ENCODE data around the gene ERAP2.
"Not testable (repeated sequence)": the region's sequence is repeated elsewhere in the genome, so short reads cannot be mapped to it uniquely, and the experiment has no call there.

ERAP2 gene

DNA sequence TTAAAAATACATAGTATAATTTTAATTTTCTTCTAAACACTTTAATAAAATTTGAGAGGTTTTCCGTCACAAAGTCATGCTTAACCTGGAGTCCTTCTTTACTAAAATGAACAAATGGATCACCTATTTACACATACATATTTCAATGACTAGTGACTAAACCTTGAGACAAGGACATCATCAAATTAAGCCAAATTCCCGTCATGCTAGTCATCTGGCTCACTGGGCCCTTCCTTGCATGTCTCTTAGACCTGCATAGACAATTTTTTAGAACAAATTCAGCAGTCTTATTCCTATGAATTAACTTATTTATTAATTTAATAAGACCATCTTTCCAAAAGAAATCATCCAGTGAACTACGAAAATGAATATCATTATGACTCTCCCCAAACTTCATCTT is 26.6 kb downstream of the ERAP2 start:
- no peak for DNase-seq

DNA sequence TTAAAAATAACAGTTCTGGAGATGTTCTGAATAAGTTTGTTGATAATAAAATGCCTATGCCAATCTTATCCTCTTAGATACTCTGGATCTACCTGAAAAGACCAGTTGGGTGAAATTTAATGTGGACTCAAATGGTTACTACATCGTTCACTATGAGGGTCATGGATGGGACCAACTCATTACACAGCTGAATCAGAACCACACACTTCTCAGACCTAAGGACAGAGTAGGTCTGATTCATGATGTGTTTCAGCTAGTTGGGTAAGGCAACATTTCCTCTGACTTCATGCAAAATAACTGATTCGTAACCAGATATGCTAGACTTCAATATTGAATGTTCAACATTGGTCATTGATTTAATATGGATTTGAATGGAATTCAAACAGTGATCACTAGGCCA is 27.0 kb downstream of the ERAP2 start:
- no peak for DNase-seq

DNA sequence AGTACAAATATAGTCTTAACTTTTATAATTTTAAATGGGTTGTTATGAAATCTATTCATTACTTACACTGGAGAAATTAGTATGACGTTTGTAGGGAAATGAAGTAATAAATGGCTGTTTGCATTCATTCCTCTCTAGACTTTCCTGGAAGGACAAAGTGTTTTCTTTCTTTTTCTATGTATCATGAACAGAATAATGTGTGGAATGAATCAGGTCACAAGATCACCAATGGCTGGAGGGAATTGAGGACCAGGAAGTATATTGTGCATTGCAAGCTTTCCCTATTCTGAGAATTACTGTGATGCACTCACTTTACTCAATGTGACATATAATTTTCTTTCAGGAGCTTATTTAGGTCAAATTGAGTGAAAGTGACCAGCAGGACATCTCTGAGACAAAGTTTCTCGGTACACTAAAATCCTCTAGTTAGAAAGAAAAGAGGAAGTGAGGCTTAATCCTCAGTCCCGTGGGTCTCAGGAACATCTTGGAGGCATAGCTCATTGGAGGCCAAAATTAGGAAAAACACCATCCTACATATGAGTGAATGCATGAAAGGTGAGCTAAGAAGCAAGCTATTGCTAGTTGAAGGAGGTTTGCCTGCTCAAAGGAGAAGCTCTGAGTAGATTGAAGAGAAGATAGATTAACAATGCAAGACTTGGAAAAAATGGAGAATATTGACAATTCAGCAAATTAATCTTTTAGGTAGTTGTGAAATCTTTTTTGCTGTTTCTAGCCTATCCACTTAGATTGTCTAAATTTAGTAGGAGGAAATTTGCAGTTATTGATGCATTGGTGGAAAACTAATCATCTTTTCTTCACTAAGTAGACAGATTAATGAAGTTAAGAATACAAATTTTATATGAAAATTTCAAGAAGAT is 28.0 kb downstream of the ERAP2 start:
- no peak for DNase-seq

DNA sequence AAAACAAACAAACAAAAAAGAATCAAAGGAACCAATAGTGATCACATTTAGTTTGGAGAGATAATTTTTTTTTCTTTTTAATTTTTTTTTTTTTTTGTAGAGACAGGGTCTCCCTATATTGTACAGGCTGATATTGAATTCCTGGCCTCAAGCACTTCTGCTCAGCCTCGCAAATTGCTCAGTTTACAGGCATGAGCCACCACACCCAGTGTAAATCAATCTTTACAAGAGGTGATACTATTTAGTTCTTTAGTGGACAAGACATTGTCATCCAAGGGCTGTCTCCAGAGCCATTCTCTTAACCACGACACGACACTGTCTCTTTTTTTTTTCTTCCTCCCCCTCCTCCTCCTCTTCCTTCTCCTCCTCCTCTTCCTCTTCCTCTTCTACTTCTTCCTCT is 29.6 kb downstream of the ERAP2 start:
- DNase-seq: no peak

DNA sequence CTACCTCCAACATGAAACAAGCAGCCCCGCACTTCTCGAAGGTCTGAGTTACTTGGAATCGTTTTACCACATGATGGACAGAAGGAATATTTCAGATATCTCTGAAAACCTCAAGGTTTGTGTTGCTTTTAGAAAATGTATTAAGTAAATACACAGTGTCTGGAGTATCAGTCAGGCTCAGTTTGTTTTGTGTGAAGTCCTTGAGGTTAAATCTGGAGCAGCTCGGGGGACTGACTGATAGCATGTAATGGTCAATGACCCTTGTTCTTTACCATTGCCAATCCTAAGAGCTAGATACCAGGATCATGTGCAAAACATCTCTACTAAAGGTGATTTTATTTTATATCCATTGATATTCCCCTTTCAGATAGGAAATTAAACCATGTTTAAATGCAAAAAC is 32.7 kb downstream of the ERAP2 start:
- DNase-seq: no peak

DNA sequence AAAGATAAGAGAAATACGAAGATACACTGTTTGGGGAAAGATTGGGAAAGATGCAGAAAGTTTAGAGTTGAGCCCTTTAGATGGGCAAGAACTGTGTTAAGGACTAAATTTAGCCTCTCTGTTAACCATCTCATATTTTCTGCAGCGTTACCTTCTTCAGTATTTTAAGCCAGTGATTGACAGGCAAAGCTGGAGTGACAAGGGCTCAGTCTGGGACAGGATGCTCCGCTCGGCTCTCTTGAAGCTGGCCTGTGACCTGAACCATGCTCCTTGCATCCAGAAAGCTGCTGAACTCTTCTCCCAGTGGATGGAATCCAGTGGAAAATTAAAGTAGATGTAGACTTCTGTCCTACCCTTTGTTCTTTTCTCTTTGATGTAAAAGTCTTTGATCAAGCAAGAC is 33.1 kb downstream of the ERAP2 start:
- DNase-seq: no peak

DNA sequence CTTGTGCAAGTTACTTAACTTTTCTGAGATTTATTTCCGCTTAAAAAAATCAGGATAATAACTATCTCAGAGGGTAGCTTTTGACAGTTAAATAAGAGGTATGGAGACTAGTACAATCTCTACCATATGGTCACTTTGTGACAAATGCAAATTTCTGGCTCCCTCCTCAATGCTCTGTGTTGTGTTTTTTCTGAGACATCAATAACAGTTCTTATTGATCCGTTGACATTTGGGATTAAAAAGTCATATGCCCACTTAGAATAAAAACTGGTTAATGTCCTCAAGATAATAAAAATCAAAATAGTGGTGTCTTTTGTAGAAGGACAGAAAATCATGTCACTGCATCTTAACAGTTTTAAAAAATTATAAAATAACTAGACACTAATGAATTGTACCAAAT is 34.8 kb downstream of the ERAP2 start:
- DNase-seq: no peak

DNA sequence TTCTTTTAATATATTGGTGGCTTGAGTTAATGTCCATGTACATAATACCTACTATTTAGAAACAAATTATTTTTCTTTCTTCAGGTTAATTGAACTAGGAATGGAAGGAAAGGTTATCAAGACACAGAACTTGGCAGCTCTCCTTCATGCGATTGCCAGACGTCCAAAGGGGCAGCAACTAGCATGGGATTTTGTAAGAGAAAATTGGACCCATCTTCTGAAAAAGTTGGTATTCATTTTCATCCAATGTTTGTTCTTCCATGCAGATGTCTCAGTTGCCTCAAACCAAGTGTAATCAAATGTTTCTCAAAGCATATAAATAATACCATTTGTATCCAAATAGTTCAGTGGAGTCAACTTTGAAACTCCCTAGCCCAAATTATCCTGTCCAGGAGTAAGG is 36.9 kb downstream of the ERAP2 start:
- DNase-seq: no peak

DNA sequence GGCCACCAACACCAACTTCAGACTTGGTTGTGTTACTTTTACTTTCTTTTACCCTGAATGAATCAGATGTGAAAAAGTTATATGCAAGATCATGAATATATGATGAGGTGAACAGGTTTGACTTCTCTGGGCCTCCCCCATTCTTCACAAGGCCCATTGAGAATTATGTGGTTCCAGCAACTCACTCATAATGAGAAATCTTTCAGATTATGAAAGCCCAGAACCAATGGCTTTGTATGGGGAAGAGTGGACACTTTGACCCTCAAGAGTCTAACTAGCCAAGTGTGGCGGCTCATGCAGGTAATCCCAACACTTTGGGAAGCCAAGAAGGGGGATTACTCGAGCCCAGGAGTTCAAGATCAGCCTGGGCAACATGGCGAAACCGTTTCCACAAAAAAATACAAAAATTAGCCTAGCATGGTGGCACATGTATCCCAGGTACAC is 43.5 kb downstream of the ERAP2 start:
- no peak for DNase-seq

DNA sequence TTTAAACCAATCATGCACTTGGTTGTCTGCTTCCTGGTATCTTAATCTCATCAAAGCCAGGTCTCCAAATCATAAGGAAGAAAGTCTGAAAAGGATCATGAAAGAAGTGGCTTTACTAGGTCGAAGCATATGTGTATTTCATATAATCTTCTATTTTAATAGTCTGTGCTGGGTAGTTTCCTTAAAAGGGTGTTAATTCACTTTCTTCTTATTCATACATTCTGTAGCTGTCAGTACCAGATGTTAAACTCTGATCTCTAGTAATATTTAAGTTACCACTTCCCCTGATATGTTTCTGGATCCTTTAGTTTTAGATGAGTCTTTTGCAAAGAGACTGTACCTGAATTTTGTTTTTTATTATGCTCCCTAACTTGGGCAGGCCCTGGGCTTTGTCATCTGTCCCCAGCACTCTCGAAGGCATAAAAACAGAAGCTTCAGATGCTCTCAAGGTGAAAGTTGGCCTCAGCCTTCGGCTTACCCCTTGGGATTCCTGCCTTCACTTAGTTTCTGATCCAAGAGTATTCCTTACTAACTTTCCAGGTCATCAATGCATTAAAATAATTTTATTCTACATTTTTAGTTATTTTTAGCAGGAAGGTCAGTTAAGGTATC is 44.5 kb downstream of the ERAP2 start:
- no peak for DNase-seq

DNA sequence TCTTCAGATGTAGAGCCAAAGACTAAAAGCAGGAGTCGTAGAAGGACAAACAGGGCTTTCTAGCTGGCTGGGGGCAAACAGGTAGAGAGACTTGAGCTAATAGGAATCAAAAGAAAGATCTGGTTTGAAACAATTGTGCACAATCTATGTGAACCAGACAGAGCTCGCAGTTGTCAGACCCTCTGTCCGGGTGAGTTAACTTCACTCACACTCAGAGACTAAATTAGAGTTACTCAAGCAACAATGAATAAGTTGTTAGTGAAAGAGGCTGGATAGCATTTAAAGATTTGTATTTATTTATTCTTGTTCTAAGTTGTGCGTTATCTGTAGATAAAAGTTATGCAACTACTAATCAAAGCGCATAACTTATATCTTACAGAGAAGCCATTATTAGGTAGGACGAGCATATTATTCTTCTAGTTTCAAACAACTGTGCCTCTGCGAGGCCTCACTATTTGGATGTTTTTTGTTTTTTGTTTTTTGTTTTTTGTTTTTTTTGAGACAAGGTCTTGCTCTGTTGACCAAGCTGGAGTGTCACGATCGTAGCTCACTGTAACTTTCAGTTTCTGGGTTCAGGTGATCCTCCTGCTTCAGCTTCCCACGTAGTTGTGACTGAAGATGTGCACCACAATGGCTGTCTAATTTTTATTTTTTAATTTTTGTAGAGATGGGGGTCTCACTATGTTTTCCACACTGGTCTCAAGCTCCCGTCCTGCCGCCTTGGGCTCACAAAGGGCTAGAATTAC is 46.4 kb downstream of the ERAP2 start:
- peak; percentile 37 for DNase-seq

DNA sequence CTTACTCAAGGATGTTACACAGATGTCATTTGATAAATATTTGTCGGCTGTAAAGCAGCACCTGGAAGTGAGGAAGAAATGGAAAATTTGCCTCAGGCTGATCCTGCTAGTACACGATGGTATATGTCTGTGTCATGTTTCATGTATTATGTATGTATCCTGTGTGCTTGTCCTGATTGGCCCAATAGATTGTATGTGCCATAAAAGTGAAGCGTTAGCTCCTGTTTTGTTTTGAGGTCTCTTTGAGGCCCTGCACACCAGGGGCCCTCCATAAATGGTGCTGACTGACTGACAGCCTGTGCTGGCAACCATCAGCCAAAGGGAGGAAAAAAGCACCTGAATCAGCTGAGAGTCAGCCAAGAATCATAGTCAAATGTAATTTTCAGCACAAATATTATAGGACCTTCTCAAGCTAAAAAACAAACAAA is 47.7 kb downstream of the ERAP2 start:
- peak; percentile 50 for DNase-seq

DNA sequence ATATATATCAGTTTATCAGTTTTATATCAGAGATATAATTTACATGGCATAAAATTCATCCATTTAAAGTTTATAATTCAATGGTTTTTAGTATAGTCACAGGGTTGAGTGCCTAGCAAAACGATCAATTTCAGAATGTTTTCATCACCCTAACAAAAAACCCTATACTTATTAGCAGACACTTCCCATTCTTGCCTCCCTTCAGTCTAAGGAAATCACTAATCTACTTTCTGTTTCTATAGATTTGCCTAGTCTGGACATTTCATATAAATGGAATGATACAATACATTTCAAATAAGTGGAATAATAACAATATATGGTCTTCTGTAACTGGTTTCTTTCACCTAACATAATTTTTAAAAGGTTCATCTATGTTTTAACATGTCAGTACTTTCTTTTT is 50.0 kb downstream of the ERAP2 start:
- DNase-seq: no peak

DNA sequence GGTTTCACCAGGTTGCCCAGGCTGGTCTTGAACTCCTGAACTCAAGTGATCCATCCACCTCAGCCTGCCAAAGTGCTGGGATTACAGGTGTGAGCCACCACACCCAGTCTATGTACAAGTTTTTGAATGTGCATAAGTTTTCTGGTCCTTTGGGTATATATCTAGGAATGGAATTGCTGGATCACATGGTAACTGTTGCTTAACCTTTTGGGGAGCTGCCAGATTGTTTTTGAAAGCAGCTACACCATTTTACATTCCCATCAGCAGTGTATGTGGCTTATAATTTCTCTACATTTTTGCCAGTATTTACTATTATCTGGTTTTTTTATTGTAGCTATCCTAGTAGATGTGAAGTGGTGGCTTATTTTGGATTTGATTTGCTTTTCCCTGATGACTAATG is 50.7 kb downstream of the ERAP2 start:
- DNase-seq: no peak

DNA sequence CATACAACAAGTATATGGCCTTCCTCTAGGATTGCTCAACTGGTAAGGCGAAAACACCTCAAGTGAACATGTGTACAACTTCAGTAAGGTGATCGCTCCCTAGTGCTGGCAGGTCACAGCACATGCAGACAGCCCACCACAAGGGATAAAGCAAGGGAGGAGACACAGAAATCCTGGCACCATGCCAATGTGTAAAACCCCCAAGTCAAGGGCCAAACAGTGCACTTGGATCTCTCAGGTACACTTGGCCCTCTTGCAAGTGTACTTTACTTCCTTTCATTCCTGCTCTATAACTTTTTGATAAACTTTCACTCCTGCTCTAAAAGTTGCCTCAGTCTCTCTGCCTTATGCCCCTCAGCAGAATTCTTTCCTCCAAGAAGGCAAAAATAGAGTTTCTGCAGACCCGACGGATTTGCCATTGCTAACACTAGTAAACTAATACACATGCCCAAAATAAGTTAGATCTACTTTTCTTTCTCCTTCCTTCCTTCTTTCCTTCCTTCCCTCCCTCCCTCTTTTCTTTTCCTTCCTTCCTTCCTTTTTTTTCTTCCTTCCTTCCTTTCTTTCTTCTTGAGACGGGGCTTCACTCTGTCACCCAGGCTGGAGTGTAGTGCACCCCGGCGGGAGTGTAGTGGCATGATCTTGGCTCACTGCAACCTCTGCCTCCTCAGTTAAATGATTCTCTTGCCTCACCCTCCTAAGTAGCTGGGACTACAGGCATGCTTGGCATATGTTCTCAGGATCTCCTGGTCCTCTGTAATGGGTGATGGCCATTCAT is 52.8 kb downstream of the ERAP2 start:
- DNase-seq: no peak

DNA sequence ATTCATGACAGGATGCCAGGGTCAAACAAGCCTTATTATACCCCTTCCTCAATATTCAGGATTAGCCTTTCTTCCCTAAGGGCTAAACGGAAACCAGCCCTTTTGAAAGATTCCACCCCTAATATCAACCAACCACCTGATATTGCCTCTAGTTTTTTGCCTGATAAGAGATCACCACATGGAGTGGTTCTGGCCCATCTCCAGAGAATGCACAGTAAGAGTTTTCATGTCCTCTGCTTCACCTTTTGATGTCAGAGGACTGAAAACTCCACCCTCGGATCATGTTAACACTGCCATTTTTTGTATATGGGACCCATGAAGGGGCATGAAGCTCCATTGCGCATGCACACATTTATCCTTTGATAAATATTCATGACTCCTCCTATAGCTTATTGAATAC is 53.8 kb downstream of the ERAP2 start:
- no peak for DNase-seq

DNA sequence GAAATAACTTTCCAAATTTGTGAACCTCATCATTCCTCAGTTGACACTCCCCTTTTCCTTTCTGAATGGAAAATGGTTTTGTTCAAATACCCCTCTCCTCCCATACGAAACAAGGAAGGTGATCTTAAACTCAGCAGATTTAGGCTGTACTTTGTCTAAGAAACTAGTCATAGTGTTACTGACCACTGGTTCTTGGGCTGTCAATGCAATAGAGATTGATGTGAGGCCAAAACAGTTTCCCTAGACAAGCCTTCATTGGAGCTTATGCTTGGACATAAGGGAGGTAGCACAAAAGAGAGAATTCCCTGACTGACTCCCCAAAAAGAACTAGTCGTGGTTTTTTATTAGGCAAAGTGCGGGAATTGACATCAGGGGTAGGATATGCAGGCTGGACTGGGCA is 54.3 kb downstream of the ERAP2 start:
- no peak for DNase-seq

DNA sequence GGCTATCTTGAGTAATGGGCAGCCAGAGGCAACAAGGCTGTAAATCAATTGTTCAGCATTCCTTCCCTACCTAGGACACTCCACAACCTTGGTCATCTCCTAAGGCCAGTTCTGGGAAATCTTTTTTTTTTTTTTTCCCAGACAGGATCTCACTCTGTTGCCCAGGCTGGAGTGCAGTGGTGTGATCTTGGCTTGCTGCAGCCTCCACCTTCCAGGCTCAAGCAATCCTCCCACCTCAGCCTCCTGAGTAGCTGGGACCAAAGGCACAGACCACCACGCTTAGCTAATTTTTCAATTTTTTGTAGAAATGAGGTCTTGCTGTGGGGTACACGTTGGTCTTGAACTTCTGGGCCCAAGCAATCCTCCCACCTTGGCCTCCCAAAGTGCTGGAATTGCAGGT is 54.7 kb downstream of the ERAP2 start:
- DNase-seq: not testable (repeated sequence)

DNA sequence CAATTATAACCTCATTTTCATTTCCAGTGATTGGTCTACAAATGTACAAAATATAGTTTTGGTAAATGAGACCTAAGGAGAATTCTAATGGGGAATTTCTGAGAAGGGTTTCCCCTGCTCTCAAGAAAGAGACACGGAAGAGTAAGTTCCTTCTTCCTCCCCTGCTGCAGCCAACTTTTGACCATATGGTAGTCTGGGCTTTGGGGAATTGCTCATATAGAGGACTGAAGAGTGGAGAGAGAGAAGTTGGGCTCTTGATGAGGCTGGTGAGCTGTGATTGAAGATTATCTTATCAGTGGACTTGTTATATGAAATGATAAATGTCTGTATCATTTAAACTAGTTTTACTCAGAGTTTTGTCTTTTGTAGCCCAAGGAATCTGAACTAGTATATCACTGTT is 55.3 kb downstream of the ERAP2 start:
- no peak for DNase-seq

DNA sequence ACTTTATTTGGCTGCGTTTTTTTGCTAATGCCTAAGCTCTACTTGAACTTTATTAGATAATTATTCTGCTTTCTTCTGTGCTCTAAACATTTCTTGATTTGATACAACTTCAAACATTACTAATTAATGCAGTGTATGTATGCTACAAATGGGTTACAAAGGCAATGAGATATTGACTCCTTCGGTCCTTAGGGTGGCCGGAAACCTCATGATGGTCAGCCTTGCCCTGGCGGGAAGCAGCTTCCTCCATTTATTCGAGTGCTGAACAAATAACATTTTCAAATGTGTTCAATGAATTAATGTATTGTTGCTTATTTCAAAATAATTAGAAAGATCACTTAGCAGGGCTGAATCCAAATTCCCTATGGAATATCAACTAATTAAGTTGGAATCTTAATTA is 55.7 kb downstream of the ERAP2 start:
- DNase-seq: no peak

DNA sequence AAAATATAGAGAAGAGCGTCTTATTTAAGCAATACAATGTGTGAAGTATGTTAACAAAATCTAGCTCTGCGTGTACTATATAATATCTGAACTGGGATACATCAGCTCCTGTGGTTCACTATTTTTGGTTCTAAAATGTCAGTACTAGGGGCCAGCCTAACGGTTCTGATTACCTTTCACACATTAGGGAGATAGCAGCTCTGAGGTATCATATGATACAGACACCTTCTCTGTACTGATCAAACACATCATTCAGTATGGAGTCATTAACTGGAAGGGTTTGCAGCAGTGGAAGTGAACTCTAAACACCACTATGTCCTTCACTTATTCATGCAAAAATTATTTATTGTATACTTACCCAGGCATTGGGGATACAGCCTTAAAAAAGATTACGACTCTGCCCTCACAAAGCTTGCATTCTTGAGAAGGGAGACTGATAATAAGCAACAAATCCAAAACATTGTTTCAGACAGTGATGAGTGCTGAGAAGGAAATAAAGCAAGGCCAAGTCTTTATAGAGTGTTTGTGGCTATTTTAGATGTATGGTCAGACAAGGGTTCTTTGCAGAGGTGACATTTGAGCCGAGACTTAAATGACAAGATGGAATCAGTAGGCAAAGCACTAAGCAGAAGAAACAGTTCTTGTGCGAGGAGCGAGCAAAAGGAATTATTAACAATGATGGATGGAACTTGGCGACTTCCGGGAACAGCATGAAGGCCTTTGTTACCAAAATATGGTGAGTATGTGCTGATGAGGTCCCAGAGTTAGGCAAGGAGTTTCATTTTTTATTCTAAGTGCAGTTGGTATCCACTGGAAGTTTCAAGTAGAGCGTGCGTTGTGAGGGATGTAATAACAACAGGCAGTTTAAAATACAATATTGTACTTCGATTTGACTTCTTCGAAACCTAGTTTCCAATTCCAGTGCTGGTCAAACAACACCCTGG is 57.7 kb downstream of the ERAP2 start:
- DNase-seq: peak; percentile 23

Data from eye (tissue), 1 donor.